SK-N-SH (cell line): ENCODE results near the gene LARGE1.

Experiments used
- EP300 ChIP-seq, 2 experiments: IDR thresholded peaks; 2 replicates each; pipeline versions ENCODE4 v1.4.0 to v1.6.1; 2012; ENCODE audit warnings: borderline replicate concordance in 1 of 2, low read depth in 1 of 2, low read length in 1 of 2
- MEF2A ChIP-seq: IDR thresholded peaks from 2 replicates; pipeline ENCODE4 v1.4.0; 2012; ENCODE audit warnings: low read depth, borderline replicate concordance
- TF ChIP-seq, protein P1 (sequence below): fragments of 200-600 bp; sonication (generic); IDR thresholded peaks from 2 replicates; pipeline ENCODE4 v1.6.1; 2017; ENCODE audit warnings: antibody characterized with exemption, mild to moderate bottlenecking, moderate library complexity

DNA sequence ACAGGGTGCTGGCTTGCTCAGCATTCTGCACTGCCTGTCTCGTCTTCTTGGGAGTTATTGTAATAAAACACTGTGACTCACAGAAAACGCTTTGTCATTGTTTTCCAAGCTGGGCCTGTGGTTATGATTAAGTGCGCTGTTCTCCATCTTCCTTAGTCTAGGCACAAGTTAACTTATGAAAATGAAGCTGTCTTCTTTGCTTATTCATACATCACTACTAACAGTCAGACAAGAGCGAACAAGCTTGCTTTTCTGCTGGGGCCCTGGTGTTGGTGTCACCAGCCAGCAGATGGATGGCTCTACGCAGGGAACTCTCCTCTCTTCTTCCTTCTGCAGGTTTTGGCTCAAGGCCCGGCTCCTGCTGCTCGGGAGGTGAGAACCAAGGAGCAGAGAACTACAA lies 482.0 kb downstream of the LARGE1 start:
- TF ChIP-seq MEF2A (no peak), EP300 (IDR thresholded peaks at IDR 0.05; ENCODE audit: borderline replicate concordance in 1 of 2, low read depth in 1 of 2, low read length in 1 of 2) (no peak)
- TF ChIP-seq, protein P1, sequence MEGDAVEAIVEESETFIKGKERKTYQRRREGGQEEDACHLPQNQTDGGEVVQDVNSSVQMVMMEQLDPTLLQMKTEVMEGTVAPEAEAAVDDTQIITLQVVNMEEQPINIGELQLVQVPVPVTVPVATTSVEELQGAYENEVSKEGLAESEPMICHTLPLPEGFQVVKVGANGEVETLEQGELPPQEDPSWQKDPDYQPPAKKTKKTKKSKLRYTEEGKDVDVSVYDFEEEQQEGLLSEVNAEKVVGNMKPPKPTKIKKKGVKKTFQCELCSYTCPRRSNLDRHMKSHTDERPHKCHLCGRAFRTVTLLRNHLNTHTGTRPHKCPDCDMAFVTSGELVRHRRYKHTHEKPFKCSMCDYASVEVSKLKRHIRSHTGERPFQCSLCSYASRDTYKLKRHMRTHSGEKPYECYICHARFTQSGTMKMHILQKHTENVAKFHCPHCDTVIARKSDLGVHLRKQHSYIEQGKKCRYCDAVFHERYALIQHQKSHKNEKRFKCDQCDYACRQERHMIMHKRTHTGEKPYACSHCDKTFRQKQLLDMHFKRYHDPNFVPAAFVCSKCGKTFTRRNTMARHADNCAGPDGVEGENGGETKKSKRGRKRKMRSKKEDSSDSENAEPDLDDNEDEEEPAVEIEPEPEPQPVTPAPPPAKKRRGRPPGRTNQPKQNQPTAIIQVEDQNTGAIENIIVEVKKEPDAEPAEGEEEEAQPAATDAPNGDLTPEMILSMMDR, result no peak
